Measurements from ENCODE around the gene GMFB.

The GMFB gene

GRCh38 chr14:54488646-54489317 is at the start of gene GMFB:
Gene GMFB, minus strand, starts transcription at chr14:54488980. Its CDS starts 53 bp downstream, at chr14:54488927.
- H3K4me3 ChIP-seq (ENCODE audit: low read depth, low read length) = peak within 1 kb of the TSS; percentile 80
- TF ChIP-seq, protein P1, sequence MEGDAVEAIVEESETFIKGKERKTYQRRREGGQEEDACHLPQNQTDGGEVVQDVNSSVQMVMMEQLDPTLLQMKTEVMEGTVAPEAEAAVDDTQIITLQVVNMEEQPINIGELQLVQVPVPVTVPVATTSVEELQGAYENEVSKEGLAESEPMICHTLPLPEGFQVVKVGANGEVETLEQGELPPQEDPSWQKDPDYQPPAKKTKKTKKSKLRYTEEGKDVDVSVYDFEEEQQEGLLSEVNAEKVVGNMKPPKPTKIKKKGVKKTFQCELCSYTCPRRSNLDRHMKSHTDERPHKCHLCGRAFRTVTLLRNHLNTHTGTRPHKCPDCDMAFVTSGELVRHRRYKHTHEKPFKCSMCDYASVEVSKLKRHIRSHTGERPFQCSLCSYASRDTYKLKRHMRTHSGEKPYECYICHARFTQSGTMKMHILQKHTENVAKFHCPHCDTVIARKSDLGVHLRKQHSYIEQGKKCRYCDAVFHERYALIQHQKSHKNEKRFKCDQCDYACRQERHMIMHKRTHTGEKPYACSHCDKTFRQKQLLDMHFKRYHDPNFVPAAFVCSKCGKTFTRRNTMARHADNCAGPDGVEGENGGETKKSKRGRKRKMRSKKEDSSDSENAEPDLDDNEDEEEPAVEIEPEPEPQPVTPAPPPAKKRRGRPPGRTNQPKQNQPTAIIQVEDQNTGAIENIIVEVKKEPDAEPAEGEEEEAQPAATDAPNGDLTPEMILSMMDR (IDR thresholded peaks at IDR 0.05; ENCODE audit: low read depth, low read length) = peak; percentile 45

DNA sequence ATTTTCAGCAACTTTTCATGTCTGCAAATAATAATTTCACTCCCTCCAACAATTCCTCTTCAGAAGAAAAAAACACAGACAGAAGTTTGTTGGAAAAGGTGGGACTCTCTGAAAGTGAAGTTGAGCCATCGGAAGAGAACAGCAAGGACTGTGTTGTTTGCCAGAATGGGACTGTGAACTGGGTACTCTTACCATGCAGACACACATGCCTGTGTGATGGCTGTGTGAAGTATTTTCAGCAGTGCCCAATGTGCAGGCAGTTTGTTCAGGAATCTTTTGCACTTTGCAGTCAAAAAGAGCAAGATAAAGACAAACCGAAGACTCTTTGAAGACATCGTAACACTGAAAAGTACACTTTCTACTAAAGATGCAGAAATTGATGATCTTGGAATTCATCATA is 49.3 kb upstream of the GMFB start:
- TF ChIP-seq, protein P1 (IDR thresholded peaks at IDR 0.05; ENCODE audit: low read depth, low read length) = no peak
- no peak overlapping the region for H3K4me3 ChIP-seq (ENCODE audit: low read depth, low read length)

GRCh38 chr14:54537651-54538050 is 48.9 kb upstream of the GMFB start:
- TF ChIP-seq, protein P1 (IDR thresholded peaks at IDR 0.05; ENCODE audit: low read depth, low read length) = no peak
- no peak overlapping the region for H3K4me3 ChIP-seq (ENCODE audit: low read depth, low read length)

GRCh38 chr14:54535646-54536045 is 46.9 kb upstream of the GMFB start:
- TF ChIP-seq, protein P1 (IDR thresholded peaks at IDR 0.05; ENCODE audit: low read depth, low read length) = no peak
- no peak overlapping the region for H3K4me3 ChIP-seq (ENCODE audit: low read depth, low read length)

GRCh38 chr14:54535126-54535525 is 46.3 kb upstream of the GMFB start:
- no peak overlapping the region for H3K4me3 ChIP-seq (ENCODE audit: low read depth, low read length)
- TF ChIP-seq, protein P1 (IDR thresholded peaks at IDR 0.05; ENCODE audit: low read depth, low read length) = no peak

GRCh38 chr14:54533100-54533499 is 44.3 kb upstream of the GMFB start:
- H3K4me3 ChIP-seq (ENCODE audit: low read depth, low read length) = no peak overlapping the region
- TF ChIP-seq, protein P1 (IDR thresholded peaks at IDR 0.05; ENCODE audit: low read depth, low read length) = no peak

DNA sequence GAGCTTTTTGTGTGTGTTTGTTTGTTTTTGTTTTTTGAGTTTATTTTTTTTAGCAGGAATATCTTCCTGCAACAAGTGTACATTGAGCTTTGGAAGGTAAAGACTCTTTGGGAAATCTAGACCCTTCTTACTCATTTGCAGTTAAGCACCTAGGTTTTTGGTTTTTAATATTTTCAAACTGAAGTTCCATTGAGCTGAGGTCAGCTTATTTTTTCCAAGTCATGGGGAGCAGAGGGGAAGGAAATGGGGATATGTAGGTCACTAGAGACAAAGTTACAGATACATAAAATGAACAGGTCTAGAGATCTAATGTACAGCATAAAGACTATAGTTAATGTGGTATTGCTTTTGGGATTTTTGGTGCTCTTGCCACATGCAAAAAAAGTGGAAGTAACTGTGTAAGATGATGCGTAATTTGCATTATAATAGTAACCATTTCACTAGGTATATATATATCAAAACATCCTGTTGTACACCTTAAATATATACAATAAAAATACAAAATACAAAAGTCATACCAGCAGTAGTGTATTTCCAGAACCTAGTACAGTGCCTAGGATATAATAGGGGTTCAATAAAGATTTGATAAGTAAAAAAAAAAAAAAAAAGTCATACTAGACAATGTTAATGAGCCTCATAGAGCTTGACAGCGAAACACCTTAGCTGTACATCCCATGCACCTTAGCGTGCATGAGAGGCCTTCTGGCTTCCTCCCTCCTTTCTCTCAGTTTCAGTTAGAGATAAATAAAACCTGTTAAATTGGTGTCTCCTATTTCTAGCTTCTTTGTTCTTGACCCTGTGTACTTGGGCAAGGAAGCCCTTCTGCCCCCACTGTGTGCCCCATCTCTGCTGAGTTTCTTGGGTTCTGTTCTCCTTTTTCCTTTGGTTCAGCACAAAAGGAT is 43.6 kb upstream of the GMFB start:
- H3K4me3 ChIP-seq (ENCODE audit: low read depth, low read length) = no peak overlapping the region
- TF ChIP-seq, protein P1 (IDR thresholded peaks at IDR 0.05; ENCODE audit: low read depth, low read length) = no peak
